H1 (cell line): ENCODE measurements around the gene FAM227B. TPM values are rescaled to one million over a fixed set of nuclear protein-coding genes. Genes with fewer than 3 reads are reported as not detected.

ENCODE experiments used
- CTCF ChIA-PET: fragments of 300-600 bp; sonication (Branson Sonifier 250); formaldehyde crosslinking; loops from one replicate; lab custom pipeline; 2021; ENCODE audit not compliant: partially characterized antibody; lab: Charles Lee
- POLR2A ChIA-PET: fragments of 300-600 bp; sonication (Branson Sonifier 250); formaldehyde crosslinking; loops from one replicate; lab custom pipeline; 2021; ENCODE audit warnings: inconsistent platforms; ENCODE audit not compliant: partially characterized antibody; lab: Charles Lee
- DNase-seq, 2 experiments: peaks; one replicate each; pipeline versions ENCODE4 v3.0.0 to v3.0.0-alpha.2; 2010 to 2022; ENCODE audit warnings: low spot score in 2 of 2, low read depth in 1 of 2, mixed read lengths in 1 of 2
- FAIRE-seq: peaks from 2 replicates; lab custom pipeline; 2011; peaks lifted over from hg19 to GRCh38; lab: Jason Lieb, UNC
- H2AFZ ChIP-seq: 2 replicates; pipeline ENCODE4 v1.8.1; 2012; ENCODE audit warnings: low read length, inconsistent platforms
- H2AK5ac ChIP-seq: 2 replicates; pipeline ENCODE4 v1.6.1; 2013; ENCODE audit warnings: low read depth, low read length
- H2BK120ac ChIP-seq: replicated peaks from 2 replicates; pipeline ENCODE3; 2013; ENCODE audit warnings: low read depth, low read length, inconsistent platforms
- H2BK12ac ChIP-seq: 2 replicates; pipeline ENCODE4 v1.6.1; 2013; ENCODE audit warnings: low read depth, low read length
- H2BK15ac ChIP-seq: 2 replicates; pipeline ENCODE4 v1.6.1; 2013; ENCODE audit warnings: low read length
- H2BK20ac ChIP-seq: 2 replicates; pipeline ENCODE4 v1.6.1; 2013; ENCODE audit warnings: low read length
- H2BK5ac ChIP-seq: 2 replicates; pipeline ENCODE4 v1.6.1; 2013; ENCODE audit warnings: low read depth, low read length
- H3K14ac ChIP-seq: 2 replicates; pipeline ENCODE4 v1.6.1; 2013; ENCODE audit warnings: inconsistent platforms; ENCODE audit not compliant: insufficient read length
- H3K18ac ChIP-seq: 2 replicates; pipeline ENCODE4 v1.6.1; 2013; ENCODE audit warnings: low read length; ENCODE audit errors: extremely low read depth
- H3K23ac ChIP-seq: 2 replicates; pipeline ENCODE4 v1.6.1; 2013; ENCODE audit warnings: inconsistent platforms; ENCODE audit not compliant: insufficient read length
- H3K23me2 ChIP-seq: 2 replicates; pipeline ENCODE4 v1.6.1; 2013; ENCODE audit warnings: low read depth, low read length
- H3K27ac ChIP-seq: 2 replicates; pipeline ENCODE4 v1.6.1; 2011; ENCODE audit warnings: low read depth, low read length, inconsistent platforms
- H3K27me3 ChIP-seq, 4 experiments: replicated peaks in 1 of 4; 1 replicate in 1 of 4; 2 replicates in 3 of 4; pipeline versions ENCODE4 v1.6.1 to v1.8.1; 2011 to 2013; ENCODE audit warnings: low read length in 3 of 4, mild to moderate bottlenecking in 3 of 4, inconsistent platforms in 2 of 4, mixed read lengths in 2 of 4, moderate library complexity in 1 of 4; ENCODE audit not compliant: control insufficient read depth in 3 of 4, insufficient read depth in 3 of 4; ENCODE audit errors: extremely low read depth in 1 of 4
- H3K36me3 ChIP-seq, 4 experiments: 2 replicates each; pipeline versions ENCODE4 v1.6.1 to v1.8.1; 2011 to 2013; ENCODE audit warnings: mild to moderate bottlenecking in 4 of 4, low read length in 3 of 4, moderate library complexity in 2 of 4, control low read depth in 1 of 4, inconsistent platforms in 1 of 4; ENCODE audit not compliant: insufficient read depth in 4 of 4, control insufficient read depth in 2 of 4
- H3K4ac ChIP-seq: replicated peaks from 2 replicates; pipeline ENCODE3; 2013; ENCODE audit warnings: low read length, low read depth, mixed read lengths, inconsistent platforms; ENCODE audit not compliant: insufficient read length
- H3K4me1 ChIP-seq, 4 experiments: replicated peaks in 1 of 4; 1 replicate in 1 of 4; 2 replicates in 3 of 4; pipeline versions ENCODE4 v1.6.1 to v1.8.1; 2011 to 2013; ENCODE audit warnings: low read length in 3 of 4, inconsistent platforms in 2 of 4, mixed read lengths in 1 of 4; ENCODE audit not compliant: insufficient read depth in 4 of 4, control insufficient read depth in 3 of 4
- H3K4me2 ChIP-seq, 2 experiments: 2 replicates each; pipeline versions ENCODE4 v1.6.1 to v1.8.1; 2011 to 2013; ENCODE audit warnings: low read depth in 2 of 2, low read length in 2 of 2, control low read depth in 1 of 2, inconsistent platforms in 1 of 2, mild to moderate bottlenecking in 1 of 2; ENCODE audit not compliant: insufficient read depth in 1 of 2
- H3K4me3 ChIP-seq, 4 experiments: fragments of 200-600, 300-600 bp in 1 of 4; sonication (generic), shearing (Covaris generic), sonication (Bioruptor Twin) in 1 of 4; 2 replicates each; pipeline versions ENCODE4 v1.5.1 to v1.8.1; 2011 to 2016; ENCODE audit warnings: low read length in 4 of 4, low read depth in 3 of 4, control low read depth in 2 of 4, inconsistent platforms in 2 of 4, mild to moderate bottlenecking in 2 of 4, mixed read lengths in 1 of 4, moderate library complexity in 1 of 4; ENCODE audit not compliant: insufficient read depth in 2 of 4; ENCODE audit errors: extremely low read depth in 1 of 4
- H3K56ac ChIP-seq: replicated peaks from 2 replicates; pipeline ENCODE3; 2013; ENCODE audit warnings: low read depth, mild to moderate bottlenecking, mixed read lengths, low read length, inconsistent platforms; ENCODE audit not compliant: insufficient read length
- H3K79me1 ChIP-seq: 2 replicates; pipeline ENCODE4 v1.6.1; 2013; ENCODE audit warnings: low read depth, low read length, control low read depth
- H3K79me2 ChIP-seq, 2 experiments: 2 replicates each; pipeline versions ENCODE4 v1.6.1 to v1.8.1; 2012 to 2013; ENCODE audit warnings: low read length in 2 of 2, mild to moderate bottlenecking in 2 of 2, inconsistent platforms in 1 of 2; ENCODE audit not compliant: insufficient read depth in 2 of 2, control insufficient read depth in 1 of 2
- H3K9ac ChIP-seq, 4 experiments: replicated peaks in 1 of 4; 1 replicate in 1 of 4; 2 replicates in 3 of 4; pipeline versions ENCODE4 v1.6.1 to v1.8.1; 2011 to 2013; ENCODE audit warnings: low read depth in 3 of 4, low read length in 3 of 4, control low read depth in 2 of 4, mild to moderate bottlenecking in 2 of 4, moderate library complexity in 2 of 4, inconsistent platforms in 1 of 4; ENCODE audit errors: extremely low read depth in 1 of 4
- H3K9me3 ChIP-seq, 2 experiments: 2 replicates each; pipeline versions ENCODE4 v1.6.1 to v1.8.1; 2012 to 2013; ENCODE audit warnings: mild to moderate bottlenecking in 2 of 2, moderate library complexity in 2 of 2, control low read depth in 1 of 2, inconsistent platforms in 1 of 2, low read depth in 1 of 2, low read length in 1 of 2, mixed read lengths in 1 of 2; ENCODE audit not compliant: insufficient read depth in 2 of 2
- H4K20me1 ChIP-seq, 2 experiments: replicated peaks in 1 of 2; 2 replicates each; pipeline versions ENCODE3 to v1.8.1; 2011 to 2013; ENCODE audit warnings: inconsistent platforms in 2 of 2, low read length in 2 of 2, mild to moderate bottlenecking in 1 of 2; ENCODE audit not compliant: insufficient read depth in 2 of 2, control insufficient read depth in 1 of 2
- H4K5ac ChIP-seq: 2 replicates; pipeline ENCODE4 v1.6.1; 2013; ENCODE audit warnings: low read length, low read depth, mixed read lengths, inconsistent platforms; ENCODE audit not compliant: insufficient read length
- H4K8ac ChIP-seq: 2 replicates; pipeline ENCODE4 v1.8.0; 2013; ENCODE audit warnings: mild to moderate bottlenecking, moderate library complexity, low read length, inconsistent platforms; ENCODE audit not compliant: insufficient read depth; ENCODE audit errors: extremely low read depth
- H4K91ac ChIP-seq: replicated peaks from 2 replicates; pipeline ENCODE3; 2013; ENCODE audit warnings: low read length, mixed read lengths, inconsistent platforms; ENCODE audit not compliant: insufficient read length
- GABPA ChIP-seq: IDR thresholded peaks from 2 replicates; pipeline ENCODE4 v1.6.1; 2011; ENCODE audit warnings: mild to moderate bottlenecking, low read length, moderate library complexity, borderline replicate concordance; ENCODE audit not compliant: insufficient read depth
- POLR2A ChIP-seq, 2 experiments: IDR thresholded peaks; 1 replicate in 1 of 2; 2 replicates in 1 of 2; pipeline ENCODE4 v1.6.1; 2011; ENCODE audit warnings: low read depth in 2 of 2, low read length in 2 of 2, mild to moderate bottlenecking in 2 of 2; ENCODE audit errors: control extremely low read depth in 1 of 2
- POLR2AphosphoS5 ChIP-seq: IDR thresholded peaks from 2 replicates; pipeline ENCODE4 v1.6.1; 2011; ENCODE audit warnings: low read depth, low read length
- TAF1 ChIP-seq: IDR thresholded peaks from 2 replicates; pipeline ENCODE4 v1.6.1; 2011; ENCODE audit warnings: mild to moderate bottlenecking, low read depth, low read length
- WGBS, 2 experiments: shearing (Covaris generic) in 1 of 2; methylation state at CpG; one replicate each; pipeline versions ENCODE4 v1.1.6 to v1.1.7; 2013 to 2015; ENCODE audit warnings: low lambda C conversion rate in 2 of 2, mixed read lengths in 2 of 2, inconsistent platforms in 1 of 2, low coverage in 1 of 2, missing lambda C conversion rate in 1 of 2; ENCODE audit not compliant: insufficient replicate concordance in 2 of 2, insufficient coverage in 1 of 2, insufficient read length in 1 of 2; ENCODE audit errors: extremely low coverage in 1 of 2, missing lambda C conversion rate in 1 of 2; 5-methylcytosine and 5-hydroxymethylcytosine counted together
- polyA plus RNA-seq, 7 experiments: library from polyadenylated mRNA; depleted of rRNA in 3 of 7; stranded (reverse) in 5 of 7; unstranded in 2 of 7; fragments of >200 nt in 5 of 7; fragments of 200-250 nt in 2 of 7; gene quantifications; 1 replicate in 5 of 7; 2 replicates in 1 of 7; 4 replicates in 1 of 7; pipeline versions ENCODE4 v1.2.1 to v1.2.3, GENCODE V29; 2011 to 2013; ENCODE audit warnings: missing spikeins in 2 of 7, mixed read lengths in 2 of 7
- total RNA-seq: library from RNA; stranded (reverse); fragmentation: NEBNext Ultra II Directional; extraction: Animal tissue kit (Norgen Biotek cat#: 25700); gene quantifications from 2 replicates; pipeline ENCODE4 v1.2.1, GENCODE V29; 2021

FAM227B gene
- total and polyA plus RNA-seq, 2 of the 8 experiments (the other 6 are each of a cell fraction or from before 2014, with no cell fraction given) = 4.0 to 6.5 TPM

DNA sequence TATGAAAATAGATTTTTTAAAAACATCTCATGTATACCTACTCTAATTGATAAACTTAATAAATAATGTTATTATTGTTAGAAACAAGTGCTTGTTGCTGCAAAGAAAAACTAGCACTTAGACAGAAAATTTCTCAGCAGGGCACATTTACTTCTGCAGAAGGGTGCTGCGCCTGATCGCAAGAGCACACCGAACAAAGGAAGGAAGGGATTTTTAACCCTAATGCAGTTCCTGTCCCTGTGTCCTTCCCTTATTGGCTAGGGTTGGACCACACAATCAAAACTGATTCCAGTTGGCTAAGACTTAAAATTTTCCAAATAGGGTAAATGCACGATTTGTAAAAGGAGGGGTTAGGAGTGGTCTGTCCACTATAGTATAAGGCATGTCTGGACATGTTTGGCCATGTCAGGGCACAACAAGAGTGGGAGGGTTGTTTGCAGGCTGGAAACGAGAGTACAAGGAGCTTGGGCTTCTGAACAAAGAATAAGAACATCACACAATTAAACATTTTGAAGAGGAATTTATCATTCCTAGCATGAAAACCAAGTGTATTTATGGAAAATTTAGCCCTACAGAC, 4.9 kb upstream of the FAM227B start:
- no peak for DNase-seq
- Histone ChIP-seq H4K20me1 (no peaks in the 10 kb centered on the region), H3K4me2 (no peak overlapping the region), H2BK20ac (no peak overlapping the region), H3K18ac (no peak overlapping the region), H3K23me2 (no peaks in the 10 kb centered on the region), H4K5ac (no peak overlapping the region), H2BK15ac (no peak overlapping the region), H3K4ac (no peak overlapping the region), H2AFZ (no peak overlapping the region), H3K56ac (no peak overlapping the region), H2BK12ac (no peak overlapping the region), H3K79me2 (peaks cover 0 to 53% of the 10 kb centered on the region in 2 experiments; a peak in 2 of 4 replicates), H3K27ac (peak overlapping the region; percentile 82), H4K91ac (no peak overlapping the region), H3K23ac (no peak overlapping the region), H3K9me3 (no peaks in the 10 kb centered on the region), H3K9ac (0 out of 7 replicates have a peak overlapping the region, but pooled peaks of 2 of the 4 experiments have one; percentile 1 to 50), H4K8ac (no peak overlapping the region), H3K36me3 (peaks cover 2 to 42% (median 14%) of the 10 kb centered on the region in 4 experiments; a peak in 7 of 8 replicates), H3K79me1 (no peaks in the 10 kb centered on the region; the same call in 1 of the 2 replicates), H2AK5ac (no peak overlapping the region), H2BK120ac (no peak overlapping the region), H2BK5ac (peak overlapping the region; percentile 63; the same call in 1 of the 2 replicates), H3K27me3 (no peaks in the 10 kb centered on the region), H3K4me1 (peaks cover 0 to 4% (median 2%) of the 10 kb centered on the region in 4 experiments; a peak in 2 of 7 replicates), H3K4me3 (no peak overlapping the region), H3K14ac (no peak overlapping the region)
- 93% methylated on average over 5 of the region's 5 CpGs; no CpG with 5 or more reads in 1 of the 2 experiments for WGBS, 2 experiments
- ChIA-PET POLR2A (no interaction called here), CTCF (interaction anchor here (0.6 to 1.0 kb wide), 2 partner anchors 9 to 459 kb away, joined by 3 read pairs; no protein-coding TSS in a partner anchor)
- FAIRE-seq = no peak
- 0 out of 2 replicates have a peak, but pooled peaks have one; percentile 18 for TF ChIP-seq POLR2AphosphoS5
- TF ChIP-seq GABPA = no peak
- no peak for TF ChIP-seq POLR2A (IDR thresholded peaks at IDR 0.05; ENCODE audit: control extremely low read depth in 1 of 2, low read depth in 2 of 2, low read length in 2 of 2)
- 0 out of 2 replicates have a peak, but pooled peaks have one; percentile 18 for TF ChIP-seq TAF1
